Germinal center (tissue), 1 donor: ENCODE results near the gene ATP6V0A4.

Source experiments
- DNase-seq: peaks from one replicate; pipeline ENCODE4 v3.0.0; 2012; ENCODE audit warnings: mixed read lengths, low spot score

ATP6V0A4 gene

GRCh38 chr7:138658889-138659288, 139.1 kb downstream of the ATP6V0A4 start:
- DNase-seq = no peak

GRCh38 chr7:138657854-138658386, 140.1 kb downstream of the ATP6V0A4 start:
- no peak for DNase-seq

DNA sequence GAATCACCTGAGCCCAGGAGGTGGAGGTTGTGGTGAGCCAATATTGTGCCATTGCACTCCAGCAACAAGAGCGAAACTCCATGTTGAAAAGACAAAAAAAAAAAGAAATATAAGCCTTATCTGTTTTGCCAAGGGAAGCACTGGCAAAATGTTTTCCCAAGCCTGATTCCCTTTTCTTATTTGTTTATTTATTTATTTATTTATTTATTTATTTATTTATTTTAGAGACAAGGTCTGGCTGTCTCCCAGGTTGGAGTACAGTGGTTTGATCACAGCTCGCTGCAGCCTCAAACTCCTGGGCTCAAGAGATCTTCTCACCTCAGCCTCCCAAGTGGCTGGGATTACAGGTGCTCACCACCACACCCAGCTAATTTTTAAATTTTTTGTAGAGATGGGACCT, 141.0 kb downstream of the ATP6V0A4 start:
- no peak for DNase-seq
